Common myeloid progenitor, CD34-positive (primary cell): Measurements from ENCODE around the gene DENND4A.

Experiments
- CTCF ChIA-PET: fragments of 350-600 bp; sonication (Branson Sonifier 250); formaldehyde crosslinking; loops from one replicate; lab custom pipeline; 2021; ENCODE audit warnings: antibody characterized with exemption; lab: Charles Lee
- POLR2A ChIA-PET: fragments of 350-600 bp; sonication (Branson Sonifier 250); formaldehyde crosslinking; loops from one replicate; lab custom pipeline; 2021; ENCODE audit warnings: antibody characterized with exemption; lab: Charles Lee
- DNase-seq, 3 donors: peaks; one replicate each; pipeline versions ENCODE4 v3.0.0 to v3.0.0-alpha.2; 2013
- H3K27ac ChIP-seq, 2 experiments: 1 replicate in 1 of 2; 2 replicates in 1 of 2; pipeline ENCODE4 v1.7.0; 2013; ENCODE audit warnings: inconsistent platforms in 2 of 2, low read length in 2 of 2, mild to moderate bottlenecking in 2 of 2, low read depth in 1 of 2, moderate library complexity in 1 of 2; ENCODE audit not compliant: severe bottlenecking in 2 of 2, insufficient read depth in 1 of 2, poor library complexity in 1 of 2
- H3K27me3 ChIP-seq, 5 experiments: replicated peaks in 2 of 5; 1 replicate in 3 of 5; 2 replicates in 2 of 5; pipeline versions ENCODE4 v1.6.1 to v1.7.0; 2013; ENCODE audit warnings: low read length in 4 of 5, mild to moderate bottlenecking in 2 of 5, moderate library complexity in 2 of 5, inconsistent platforms in 1 of 5; ENCODE audit not compliant: insufficient read depth in 5 of 5, control insufficient read depth in 4 of 5
- H3K36me3 ChIP-seq, 4 experiments: 1 replicate in 2 of 4; 2 replicates in 2 of 4; pipeline versions ENCODE4 v1.6.1 to v1.7.0; 2013; ENCODE audit warnings: low read length in 3 of 4, control low read depth in 1 of 4, mild to moderate bottlenecking in 1 of 4; ENCODE audit not compliant: control insufficient read depth in 4 of 4, insufficient read depth in 4 of 4
- H3K4me1 ChIP-seq, 4 experiments: 1 replicate in 3 of 4; 2 replicates in 1 of 4; pipeline versions ENCODE4 v1.6.1 to v1.7.1; 2013; ENCODE audit warnings: low read length in 3 of 4, mild to moderate bottlenecking in 3 of 4, control low read depth in 1 of 4, inconsistent platforms in 1 of 4, moderate library complexity in 1 of 4; ENCODE audit not compliant: control insufficient read depth in 4 of 4, insufficient read depth in 4 of 4; ENCODE audit errors: control extremely low read depth in 1 of 4
- H3K4me3 ChIP-seq, 7 experiments: 1 replicate in 4 of 7; 2 replicates in 3 of 7; pipeline versions ENCODE4 v1.5.1 to v1.7.0; 2013; ENCODE audit warnings: mild to moderate bottlenecking in 7 of 7, low read length in 6 of 7, moderate library complexity in 6 of 7, inconsistent platforms in 2 of 7, low read depth in 2 of 7, control low read depth in 1 of 7; ENCODE audit not compliant: insufficient read depth in 4 of 7, control insufficient read depth in 1 of 7; ENCODE audit errors: extremely low read depth in 1 of 7
- H3K9me3 ChIP-seq, 5 experiments: 1 replicate in 4 of 5; 2 replicates in 1 of 5; pipeline versions ENCODE4 v1.6.1 to v1.7.1; 2013; ENCODE audit warnings: low read length in 4 of 5, mild to moderate bottlenecking in 2 of 5, inconsistent platforms in 1 of 5, low read depth in 1 of 5, moderate library complexity in 1 of 5; ENCODE audit not compliant: control insufficient read depth in 4 of 5, insufficient read depth in 2 of 5; ENCODE audit errors: control extremely low read depth in 1 of 5
- WGBS: methylation state at CpG from one replicate; pipeline ENCODE4 v1.1.5; 2013; ENCODE audit not compliant: insufficient coverage; 5-methylcytosine and 5-hydroxymethylcytosine counted together

Gene DENND4A

GRCh38 chr15:65646486-65646885 lies 145.6 kb downstream of the DENND4A start:
- WGBS: 88% methylated on average over 4 of the region's 4 CpGs
- ChIA-PET CTCF (interaction anchor here (0.7 kb wide), 1 partner anchor 9 kb away, joined by 3 read pairs; no protein-coding TSS in a partner anchor), POLR2A (no interaction called here)
- Histone ChIP-seq H3K27me3 (no peaks in the 10 kb centered on the region), H3K4me3 (no peak overlapping the region), H3K4me1 (no peaks in the 10 kb centered on the region), H3K27ac (no peak overlapping the region), H3K36me3 (peaks cover 0 to 5% (median under 1%) of the 10 kb centered on the region in 4 experiments), H3K9me3 (no peaks in the 10 kb centered on the region)
- no peak for DNase-seq

GRCh38 chr15:65645392-65645791 lies 146.7 kb downstream of the DENND4A start:
- H3K27me3 ChIP-seq: no peaks in the 10 kb centered on the region
- POLR2A ChIA-PET: no interaction called here
- no peak overlapping the region for H3K4me3 ChIP-seq
- WGBS: 100% methylated on average over 2 of the region's 4 CpGs
- DNase-seq: no peak
- H3K4me1 ChIP-seq: no peaks in the 10 kb centered on the region
- H3K27ac ChIP-seq: no peak overlapping the region
- peaks cover 0 to 2% (median under 1%) of the 10 kb centered on the region in 4 experiments for H3K36me3 ChIP-seq
- H3K9me3 ChIP-seq: no peaks in the 10 kb centered on the region
- CTCF ChIA-PET: interaction anchor here (1.2 kb wide), 1 partner anchor 9 kb away, joined by 3 read pairs; no protein-coding TSS in a partner anchor

- no peak overlapping the region for H3K4me3 ChIP-seq
- DNase-seq: no peak
- ChIA-PET CTCF (no interaction called here), POLR2A (interaction anchor here (0.6 kb wide), 1 partner anchor 495 kb away, joined by 3 read pairs; no protein-coding TSS in a partner anchor)
- H3K9me3 ChIP-seq: no peaks in the 10 kb centered on the region
- 100% methylated on average over 4 of the region's 4 CpGs for WGBS
- no peak overlapping the region for H3K27ac ChIP-seq
- H3K27me3 ChIP-seq: no peaks in the 10 kb centered on the region
- H3K4me1 ChIP-seq: no peaks in the 10 kb centered on the region
- H3K36me3 ChIP-seq: peaks cover 0 to 2% (median under 1%) of the 10 kb centered on the region in 4 experiments
Measured at GRCh38 chr15:65644282-65644681, 147.8 kb downstream of the DENND4A start.

- Histone ChIP-seq H3K27me3 (no peaks in the 10 kb centered on the region), H3K9me3 (no peaks in the 10 kb centered on the region), H3K36me3 (peaks cover 0 to 2% (median under 1%) of the 10 kb centered on the region in 4 experiments), H3K27ac (no peak overlapping the region), H3K4me3 (no peak overlapping the region), H3K4me1 (peaks cover 0 to 4% (median 1%) of the 10 kb centered on the region in 4 experiments)
- WGBS: 100% methylated on average over 2 of the region's 6 CpGs
- ChIA-PET CTCF (interaction anchor here (0.9 to 1.5 kb wide), 4 partner anchors 10 to 39 kb away, joined by 3 read pairs; no protein-coding TSS in a partner anchor), POLR2A (no interaction called here)
- DNase-seq: no peak
Measured at GRCh38 chr15:65642594-65642993, 149.5 kb downstream of the DENND4A start.

GRCh38 chr15:65641768-65642475 lies 150.2 kb downstream of the DENND4A start:
- ChIA-PET POLR2A (no interaction called here), CTCF (interaction anchor here (0.9 to 1.5 kb wide), 3 partner anchors 9 to 21 kb away, joined by 3 read pairs; no protein-coding TSS in a partner anchor)
- WGBS: 93% methylated on average over 6 of the region's 6 CpGs

GRCh38 chr15:65639509-65639908 lies 152.6 kb downstream of the DENND4A start:
- Histone ChIP-seq H3K4me3 (no peak overlapping the region), H3K27ac (no peak overlapping the region), H3K36me3 (peaks cover 0 to 2% (median 0%) of the 10 kb centered on the region in 4 experiments), H3K9me3 (no peaks in the 10 kb centered on the region), H3K27me3 (no peaks in the 10 kb centered on the region), H3K4me1 (peaks cover 0 to 4% (median 1%) of the 10 kb centered on the region in 4 experiments)
- CTCF ChIA-PET: interaction anchor here (0.9 to 3.8 kb wide), 6 partner anchors 10 to 109 kb away, joined by 3 to 24 read pairs (median 6); no protein-coding TSS in a partner anchor
- DNase-seq: no peak
- no CpG with 5 or more reads among the region's 6 CpGs for WGBS
- POLR2A ChIA-PET: no interaction called here

More at GRCh38 chr15:65641768-65642475, 150.2 kb downstream of the DENND4A start:
- Histone ChIP-seq H3K36me3 (peaks cover 0 to 2% (median under 1%) of the 10 kb centered on the region in 4 experiments), H3K27me3 (no peaks in the 10 kb centered on the region), H3K4me1 (peaks cover 0 to 4% (median 1%) of the 10 kb centered on the region in 4 experiments), H3K9me3 (no peaks in the 10 kb centered on the region), H3K4me3 (no peak overlapping the region), H3K27ac (no peak overlapping the region)
- DNase-seq: no peak

- 5% methylated on average over 2 of the region's 3 CpGs for WGBS
- Histone ChIP-seq H3K4me3 (peak overlapping the region in 1 of 7 experiments; percentile 43), H3K27ac (no peak overlapping the region), H3K4me1 (peaks cover 0 to 4% (median 1%) of the 10 kb centered on the region in 4 experiments), H3K9me3 (no peaks in the 10 kb centered on the region), H3K36me3 (peaks cover 0 to 2% (median 0%) of the 10 kb centered on the region in 4 experiments), H3K27me3 (no peaks in the 10 kb centered on the region)
- DNase-seq: peak; percentile 72 to 86 (median 86)
- ChIA-PET POLR2A (no interaction called here), CTCF (interaction anchor here (0.8 to 3.8 kb wide), 15 partner anchors 10 to 860 kb away, joined by 3 to 24 read pairs (median 4); partner anchors contain the start of gene SLC24A1)
Measured at GRCh38 chr15:65638681-65639089, 153.4 kb downstream of the DENND4A start.
